ENCODE results near the gene GSTA1.
A peak's percentile ranks its signal among the peaks of the same experiment; 100 is the strongest.
"Not testable (repeated sequence)": the region's sequence is repeated elsewhere in the genome, so short reads cannot be mapped to it uniquely, and the experiment has no call there.

Gene GSTA1

DNA sequence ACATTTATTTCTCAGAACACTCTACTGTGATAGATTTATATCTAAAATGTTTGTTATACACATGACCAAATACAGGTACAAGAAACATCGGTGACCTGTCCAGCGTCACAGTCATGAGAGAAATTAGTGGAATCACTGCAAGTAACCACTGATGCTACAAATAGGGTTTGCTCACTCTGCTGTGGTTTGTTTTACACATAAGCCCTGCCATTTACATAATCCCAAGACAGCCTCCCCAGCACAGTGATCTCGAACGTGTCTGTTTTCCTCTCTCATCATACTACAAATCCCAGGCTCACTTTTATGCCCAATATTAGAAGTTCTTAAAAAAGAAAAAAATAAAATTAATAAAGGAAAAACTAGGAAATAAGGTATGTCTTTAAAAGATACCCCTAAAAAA lies 6.2 kb upstream of the GSTA1 start:
- not testable (repeated sequence) for FAIRE-seq; DNase-seq (ENCODE audit: low spot score)

DNA sequence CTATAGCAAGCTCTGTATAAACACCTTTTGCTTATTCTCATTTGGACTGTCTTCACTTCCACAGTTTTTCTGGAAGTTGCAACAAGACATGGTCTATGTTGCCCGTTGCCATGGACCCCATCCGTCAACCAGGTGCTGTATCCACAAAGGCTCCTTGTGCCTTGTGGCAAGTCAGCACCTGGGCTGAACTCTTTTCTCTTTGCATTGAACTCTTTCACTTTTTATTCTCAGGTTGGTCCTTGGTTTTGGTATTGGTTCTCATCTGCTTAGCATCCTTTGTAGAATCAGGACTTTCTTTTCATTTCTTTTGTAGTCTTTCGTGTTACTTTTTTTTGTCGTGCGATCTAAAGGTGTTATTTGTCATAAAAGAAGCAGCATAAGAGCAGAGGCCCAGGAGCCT lies 5.0 kb upstream of the GSTA1 start:
- FAIRE-seq (no peak), DNase-seq (ENCODE audit: low spot score) (no peak)

DNA sequence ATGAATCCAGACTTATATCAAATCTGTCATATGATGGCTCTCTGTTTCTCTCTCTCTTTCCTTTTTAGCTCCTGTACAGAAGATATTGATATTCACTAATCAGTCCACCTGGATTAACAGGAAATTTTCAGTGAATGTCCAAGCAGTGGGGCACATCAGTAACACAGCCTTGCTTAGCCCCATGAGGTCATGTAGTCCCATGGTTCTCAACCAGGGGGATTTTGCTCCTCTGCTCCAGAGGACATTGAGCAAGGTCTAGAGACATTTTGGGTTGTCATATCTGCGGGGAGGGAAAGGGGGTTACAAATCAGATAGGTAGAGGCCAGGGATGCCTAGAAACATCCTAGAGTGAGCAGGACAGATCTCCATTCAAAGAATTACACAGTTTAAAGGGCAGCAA lies 810 bp downstream of the GSTA1 start:
- FAIRE-seq (no peak), DNase-seq (ENCODE audit: low spot score) (no peak)

DNA sequence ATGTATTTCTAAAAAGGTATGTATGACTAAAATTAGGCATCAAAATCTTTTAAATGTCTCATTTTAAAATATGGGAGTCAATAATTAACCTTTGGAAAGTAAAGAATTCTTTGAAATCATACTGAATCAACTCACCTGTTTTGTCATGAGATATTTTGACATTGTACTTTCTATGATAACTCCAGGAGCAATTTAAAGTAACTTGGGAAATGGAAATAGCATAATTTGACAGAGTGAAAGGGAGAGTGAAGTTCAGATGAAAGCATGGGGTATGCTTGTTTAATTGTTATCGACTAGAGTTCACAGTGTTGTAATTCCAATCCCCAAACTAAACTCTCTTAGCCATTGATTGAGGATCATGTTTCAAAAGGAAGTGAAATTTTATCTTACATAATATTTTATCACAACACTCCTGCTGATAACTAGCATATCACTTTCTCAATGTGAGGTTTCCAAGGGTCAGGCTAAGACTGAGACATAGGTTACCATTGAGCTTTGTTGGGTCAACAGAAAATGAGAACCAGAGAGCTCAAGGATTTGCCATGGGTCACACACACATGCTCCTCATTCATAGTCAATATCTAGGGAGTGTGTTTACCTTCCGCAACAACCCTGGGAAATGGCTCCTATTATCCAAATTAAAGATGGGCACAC lies 2.3 kb downstream of the GSTA1 start:
- DNase-seq (ENCODE audit: low spot score), result no peak
- FAIRE-seq, result no peak

DNA sequence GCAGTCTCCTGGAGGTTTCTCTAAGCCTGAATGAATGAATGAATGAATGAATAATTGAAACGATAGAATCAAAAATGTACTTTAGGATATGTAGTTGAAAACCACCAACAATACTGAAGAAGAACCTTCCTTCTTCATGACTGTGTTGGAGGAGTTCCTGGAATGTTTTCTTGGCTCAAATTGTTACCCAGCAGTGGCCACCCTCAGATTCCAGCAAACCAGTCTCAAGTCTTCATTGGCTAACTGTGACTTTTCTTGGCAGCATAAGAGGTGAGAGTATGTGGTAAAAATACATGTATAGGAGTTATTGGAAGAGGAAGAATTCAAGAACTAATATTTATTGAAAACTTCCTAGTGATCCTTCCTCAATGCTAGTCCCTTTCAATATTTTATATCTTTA lies 4.3 kb downstream of the GSTA1 start:
- DNase-seq (ENCODE audit: low spot score); FAIRE-seq: not testable (repeated sequence)

DNA sequence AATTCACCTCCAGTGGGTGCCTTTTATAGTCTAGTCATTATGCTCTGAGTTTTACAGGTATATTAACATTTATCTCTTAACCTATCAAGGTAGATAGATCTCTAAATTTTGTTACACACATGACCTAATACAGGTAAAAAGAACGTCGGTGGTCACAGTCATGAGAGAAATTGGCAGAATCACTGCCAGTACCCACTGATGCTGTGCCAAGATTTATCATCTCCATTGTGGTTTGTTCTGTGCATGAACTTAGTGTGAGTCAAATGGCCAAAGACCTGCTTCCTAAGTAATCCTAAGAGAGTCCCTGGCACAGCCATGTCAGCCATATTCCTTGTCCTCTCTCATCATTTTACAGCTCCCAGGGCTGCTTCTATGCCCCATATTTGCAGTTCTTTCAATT lies 9.2 kb downstream of the GSTA1 start:
- not testable (repeated sequence) for DNase-seq (ENCODE audit: low spot score); FAIRE-seq

DNA sequence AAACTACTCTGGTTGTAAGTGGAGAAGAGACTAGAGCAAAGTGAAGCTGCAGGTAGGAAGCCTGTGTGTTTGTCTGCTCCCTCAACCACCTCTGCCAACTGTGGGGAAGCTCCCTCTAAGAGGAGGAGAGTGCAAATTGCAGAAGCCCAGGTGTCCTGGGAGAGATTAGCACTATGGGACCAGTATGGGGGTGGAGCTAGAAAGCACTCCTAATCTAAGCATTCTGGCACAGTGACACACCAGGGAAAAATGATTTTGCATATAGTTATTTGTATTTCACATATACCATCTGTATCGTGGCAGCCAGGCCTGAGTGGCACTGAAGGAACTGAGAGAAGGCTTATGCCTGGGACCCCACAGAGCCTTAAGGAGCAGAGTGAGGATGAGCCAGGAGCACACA lies 12.8 kb downstream of the GSTA1 start:
- DNase-seq (ENCODE audit: low spot score) (no peak), FAIRE-seq (no peak)

DNA sequence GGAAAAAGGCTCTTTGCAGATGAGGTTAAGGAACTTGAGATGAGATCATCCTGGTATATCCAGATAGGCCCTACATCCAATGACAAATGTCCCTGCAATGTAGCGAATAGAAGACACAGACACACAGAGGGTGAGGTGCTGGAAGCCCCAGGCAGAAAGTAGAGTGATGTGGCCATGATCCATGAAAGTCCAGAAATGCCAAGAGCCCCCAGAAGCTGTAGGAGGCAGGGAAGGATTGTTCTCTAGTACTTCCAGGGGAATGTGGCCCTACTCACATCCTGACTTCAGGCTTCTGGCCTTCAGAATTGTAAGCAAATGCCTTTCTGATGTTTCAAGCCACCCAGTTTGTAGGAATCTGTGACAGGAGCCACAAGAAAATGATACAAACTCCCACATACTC lies 14.0 kb downstream of the GSTA1 start:
- not testable (repeated sequence) for FAIRE-seq; DNase-seq (ENCODE audit: low spot score)

DNA sequence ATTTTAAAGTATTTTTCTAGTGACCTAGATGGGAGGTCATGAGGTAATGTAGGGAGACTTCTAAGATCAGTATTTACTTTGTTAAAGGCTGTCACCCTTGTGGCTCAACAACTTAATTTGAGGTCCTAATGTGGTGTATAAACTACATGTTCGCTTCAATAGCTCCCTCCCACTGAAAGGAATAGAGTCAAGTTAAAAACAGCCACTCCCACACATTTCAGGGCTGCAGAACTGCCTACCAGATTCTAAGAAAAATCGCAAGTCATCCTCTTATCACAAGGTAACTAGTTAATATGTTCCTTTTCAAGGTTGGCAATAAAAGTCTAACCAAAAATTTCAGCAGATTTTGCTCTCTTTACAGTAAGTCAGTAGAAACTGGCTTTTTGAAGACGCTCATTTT lies 15.1 kb downstream of the GSTA1 start:
- DNase-seq (ENCODE audit: low spot score) (no peak), FAIRE-seq (no peak)

DNA sequence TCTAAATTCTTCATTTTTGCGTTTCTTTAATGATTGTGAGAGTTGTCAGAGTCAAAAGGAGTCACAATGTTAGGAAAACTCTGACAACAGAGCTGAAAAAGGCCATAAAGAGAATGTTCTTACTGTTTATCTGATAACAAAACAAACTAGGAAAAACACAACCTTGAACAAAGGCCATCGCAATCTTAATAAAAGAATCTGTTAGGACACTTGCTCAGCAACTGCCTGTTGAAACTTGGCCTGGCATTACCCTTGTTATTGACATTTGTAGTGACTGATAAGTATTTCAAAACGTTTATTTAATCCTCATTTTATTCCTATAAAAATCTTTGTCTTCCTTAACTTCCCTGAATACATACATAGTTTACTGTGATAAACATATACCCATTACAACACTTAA lies 15.7 kb downstream of the GSTA1 start:
- DNase-seq (ENCODE audit: low spot score), result no peak
- FAIRE-seq, result no peak

DNA sequence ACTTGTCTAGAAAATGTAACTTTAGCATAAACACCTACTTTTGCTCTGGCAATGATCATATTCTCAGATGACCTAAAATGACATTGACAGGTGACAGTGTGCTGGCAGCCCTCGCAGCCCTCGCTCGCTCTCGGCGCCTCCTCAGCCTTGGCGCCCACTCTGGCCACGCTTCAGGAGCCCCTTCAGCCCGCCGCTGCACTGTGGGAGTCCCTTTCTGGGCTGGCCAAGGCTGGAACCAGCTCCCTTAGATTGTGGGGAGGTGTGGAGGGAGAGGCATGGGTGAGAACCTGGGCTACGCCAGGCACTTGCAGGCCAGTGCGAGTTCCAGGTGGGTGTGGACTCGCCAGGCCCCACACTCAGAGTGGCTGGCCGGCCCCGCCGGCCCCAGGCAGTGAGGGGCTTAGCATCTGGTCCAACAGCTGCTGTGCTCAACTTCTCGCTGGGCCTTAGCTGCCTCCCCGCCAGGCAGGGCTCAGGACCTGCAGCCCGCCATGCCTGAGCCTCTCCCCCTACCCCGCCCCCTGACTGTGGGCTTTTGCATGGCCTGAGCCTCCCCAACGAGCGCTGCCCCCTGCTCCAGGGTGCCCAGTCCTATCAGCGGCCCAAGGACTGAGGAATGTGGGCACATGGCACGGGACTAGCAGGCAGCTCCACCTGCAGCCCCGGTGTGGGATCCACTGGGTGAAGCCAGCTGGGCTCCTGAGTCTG lies 17.2 kb downstream of the GSTA1 start:
- no peak for FAIRE-seq
- DNase-seq (ENCODE audit: low spot score), result no peak

DNA sequence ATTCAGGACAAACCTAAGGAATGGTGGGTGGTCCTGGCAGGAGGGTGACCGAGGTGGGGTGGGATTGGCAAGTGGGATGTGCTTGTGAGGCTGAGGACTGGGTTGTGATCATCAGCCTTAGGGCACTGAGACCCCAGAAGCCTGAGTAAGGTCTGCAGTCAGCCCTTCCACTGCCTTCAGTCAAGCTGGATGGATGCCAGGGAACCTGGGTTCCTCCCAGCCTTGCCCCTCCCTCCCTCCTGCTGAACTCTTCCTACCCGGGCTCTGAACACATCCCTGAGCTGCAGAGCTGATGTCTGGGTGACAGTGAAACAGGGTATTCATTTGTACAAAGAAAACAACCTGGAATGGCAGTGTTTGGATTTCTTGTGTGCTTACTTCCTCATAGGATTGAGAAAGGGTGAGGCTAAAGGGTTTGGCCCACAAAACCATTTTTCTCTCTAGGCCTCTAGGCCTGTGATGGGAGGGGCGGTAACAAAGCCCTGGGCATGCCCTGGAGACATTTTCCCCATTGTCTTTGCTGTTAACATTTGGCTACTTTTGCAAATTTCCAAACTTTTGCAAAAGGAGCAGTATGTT lies 20.8 kb downstream of the GSTA1 start:
- not testable (repeated sequence) for FAIRE-seq

DNA sequence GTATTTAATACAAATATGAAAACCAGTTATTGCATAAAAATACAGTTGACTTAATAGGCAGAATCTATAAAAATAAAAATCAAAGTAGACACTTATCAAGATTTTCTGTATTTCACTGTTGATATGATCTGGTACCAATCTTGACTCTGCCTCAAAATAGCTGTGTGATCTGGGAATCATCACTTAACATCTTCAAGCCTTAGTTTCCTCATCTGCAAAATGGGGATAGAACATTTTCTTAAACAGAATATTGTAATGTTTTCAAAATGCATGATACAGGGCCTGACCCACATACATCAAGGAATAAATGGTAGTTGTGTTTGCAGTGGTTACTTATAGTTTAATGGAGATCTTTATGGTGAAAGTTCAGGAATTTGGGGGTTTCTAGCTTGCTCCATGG lies 21.4 kb downstream of the GSTA1 start:
- DNase-seq (ENCODE audit: low spot score); FAIRE-seq: not testable (repeated sequence)

More for the DNA sequence above, 20.8 kb downstream of the GSTA1 start:
- not testable (repeated sequence) for DNase-seq (ENCODE audit: low spot score)

DNA sequence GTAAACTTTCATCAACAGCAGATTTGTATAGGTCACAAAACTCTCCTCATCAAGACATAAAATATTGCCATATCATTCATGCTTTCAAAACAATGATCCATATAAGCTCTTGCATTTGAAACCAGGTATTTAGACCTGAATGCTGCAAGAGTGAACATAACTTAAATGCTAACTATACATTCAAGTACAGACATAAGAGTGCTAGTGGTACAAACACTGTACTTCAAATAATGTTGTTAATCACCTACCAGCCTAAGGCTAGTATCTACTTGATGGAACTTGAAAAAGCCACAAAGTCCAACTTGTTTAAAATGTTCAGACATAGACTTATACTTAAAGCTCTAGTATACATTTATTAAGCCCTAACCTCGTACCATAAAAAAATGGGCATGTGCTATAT lies 24.4 kb downstream of the GSTA1 start:
- no peak for FAIRE-seq
- no peak for DNase-seq (ENCODE audit: low spot score)

DNA sequence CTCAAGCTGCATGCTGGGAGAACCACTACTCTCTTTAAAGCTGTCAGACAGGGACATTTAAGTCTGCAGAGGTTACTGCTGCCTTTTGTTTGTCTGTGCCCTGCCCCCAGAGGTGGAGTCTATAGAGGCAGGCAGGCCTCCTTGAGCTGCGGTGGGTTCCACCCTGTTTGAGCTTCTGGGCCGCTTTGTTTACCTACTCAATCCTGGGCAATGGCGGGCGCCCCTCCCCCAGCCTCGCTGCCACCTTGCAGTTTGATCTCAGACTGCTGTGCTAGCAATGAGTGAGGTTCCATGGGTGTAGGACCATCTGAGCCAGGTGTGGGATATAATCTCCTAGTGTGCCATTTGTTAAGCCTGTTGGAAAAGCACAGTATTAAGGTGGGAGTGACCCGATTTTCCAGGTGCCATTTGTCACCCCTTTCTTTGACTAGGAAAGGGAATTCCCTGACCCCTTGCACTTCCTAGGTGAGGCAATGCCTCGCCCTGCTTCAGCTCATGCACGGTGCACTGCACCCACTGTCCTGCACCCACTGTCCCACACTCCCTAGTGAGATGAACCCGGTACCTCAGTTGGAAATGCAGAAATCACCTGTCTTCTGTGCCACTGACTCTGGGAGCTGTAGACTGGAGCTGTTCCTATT lies 26.8 kb downstream of the GSTA1 start:
- DNase-seq (ENCODE audit: low spot score); FAIRE-seq: not testable (repeated sequence)

DNA sequence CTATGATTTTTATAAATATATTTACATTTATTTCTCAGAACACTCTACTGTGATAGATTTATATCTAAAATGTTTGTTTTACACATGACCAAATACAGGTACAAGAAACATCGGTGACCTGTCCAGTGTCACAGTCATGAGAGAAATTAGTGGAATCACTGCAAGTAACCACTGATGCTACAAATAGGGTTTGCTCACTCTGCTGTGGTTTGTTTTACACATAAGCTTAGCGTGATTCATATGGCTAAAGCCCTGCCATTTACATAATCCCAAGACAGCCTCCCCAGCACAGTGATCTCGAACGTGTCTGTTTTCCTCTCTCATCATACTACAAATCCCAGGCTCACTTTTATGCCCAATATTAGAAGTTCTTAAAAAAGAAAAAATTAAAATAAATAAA lies 34.2 kb downstream of the GSTA1 start:
- peak; percentile 79 for FAIRE-seq
- not testable (repeated sequence) for DNase-seq (ENCODE audit: low spot score)

DNA sequence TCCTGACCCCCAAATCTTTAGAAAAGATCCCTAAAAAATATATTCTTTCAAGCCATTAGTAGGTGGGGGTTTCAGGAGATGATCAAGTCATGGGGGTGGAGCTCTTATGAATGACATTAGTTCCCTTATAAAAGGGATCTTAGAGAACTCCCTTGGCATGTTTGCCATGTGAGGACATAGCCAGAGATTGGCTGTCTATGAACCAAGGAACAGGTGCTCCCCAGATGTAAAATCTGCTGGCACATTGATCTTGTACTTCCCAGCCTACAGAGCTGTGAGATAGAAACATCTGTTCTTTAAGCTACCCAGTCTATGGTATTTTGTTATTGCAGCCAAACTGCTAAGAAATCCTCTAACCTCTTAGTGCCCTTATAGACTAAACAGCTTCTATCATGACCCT lies 36.0 kb downstream of the GSTA1 start:
- not testable (repeated sequence) for DNase-seq (ENCODE audit: low spot score); FAIRE-seq

DNA sequence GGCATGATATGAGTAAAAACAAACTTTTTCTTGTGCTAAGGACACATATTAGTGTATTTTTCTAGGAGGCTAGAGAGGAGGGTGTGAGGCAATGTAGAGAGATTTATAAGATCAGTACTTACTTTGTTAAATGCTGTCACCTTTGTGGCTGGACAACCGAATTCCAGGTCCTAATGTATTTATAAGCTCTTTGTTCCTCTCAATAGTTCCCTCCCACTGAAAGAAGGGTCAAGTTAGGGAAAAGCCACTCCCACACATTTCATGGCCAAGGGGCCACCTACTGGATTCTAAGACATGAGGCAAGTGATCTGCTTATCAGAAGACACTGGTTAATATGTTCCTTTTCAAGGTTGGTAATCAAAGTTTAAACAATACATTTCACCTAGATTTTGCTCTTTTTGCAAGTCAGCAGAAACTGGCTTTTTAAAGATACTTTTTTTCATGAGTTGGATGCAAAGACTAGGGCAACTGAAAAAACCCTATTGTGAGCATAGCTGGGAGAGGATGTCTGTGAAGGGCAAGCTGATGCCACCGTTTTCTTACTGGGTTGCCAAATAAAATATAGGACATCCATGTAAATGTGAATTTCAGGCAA lies 40.2 kb downstream of the GSTA1 start, which contains the start of gene GSTA2:
TSS of gene GSTA2 (minus strand) at position 154 of the 595 bp plus-strand sequence. CDS start 5,528 bp downstream, outside the sequence.
- FAIRE-seq; DNase-seq (ENCODE audit: low spot score): not testable (repeated sequence)

DNA sequence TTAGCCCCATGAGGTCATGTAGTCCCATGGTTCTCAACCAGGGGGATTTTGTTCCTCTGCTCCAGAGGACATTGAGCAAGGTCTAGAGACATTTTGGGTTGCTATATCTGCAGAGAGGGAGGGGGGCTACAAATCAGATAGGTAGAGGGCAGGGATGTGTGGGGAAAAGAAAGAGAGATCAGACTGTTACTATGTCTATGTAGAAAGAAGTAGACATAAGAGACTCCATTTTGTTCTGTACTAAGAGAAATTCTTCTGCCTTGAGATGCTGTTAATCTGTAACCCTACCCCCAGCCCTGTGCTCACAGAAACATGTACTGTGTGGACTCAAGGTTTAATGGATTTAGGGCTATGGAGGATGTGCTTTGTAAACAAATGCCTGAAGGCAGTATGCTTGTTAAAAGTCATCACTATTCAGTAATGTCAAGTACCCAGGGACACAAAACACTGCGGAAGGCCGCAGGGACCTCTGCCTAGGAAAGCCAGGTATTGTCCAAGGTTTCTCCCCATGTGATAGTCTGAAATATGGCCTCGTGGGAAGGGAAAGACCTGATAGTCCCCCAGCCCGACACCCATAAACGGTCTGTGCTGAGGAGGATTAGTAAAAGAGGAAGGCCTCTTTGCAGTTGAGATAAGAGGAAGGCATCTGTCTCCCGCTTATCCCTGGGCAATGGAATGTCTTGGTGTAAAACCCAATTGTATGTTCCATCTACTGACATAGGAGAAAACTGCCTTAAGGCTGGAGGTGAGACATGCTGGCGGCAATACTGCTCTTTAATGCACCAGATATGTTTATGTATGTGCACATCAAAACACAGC lies 41.7 kb downstream of the GSTA1 start:
- not testable (repeated sequence) for DNase-seq (ENCODE audit: low spot score); FAIRE-seq

DNA sequence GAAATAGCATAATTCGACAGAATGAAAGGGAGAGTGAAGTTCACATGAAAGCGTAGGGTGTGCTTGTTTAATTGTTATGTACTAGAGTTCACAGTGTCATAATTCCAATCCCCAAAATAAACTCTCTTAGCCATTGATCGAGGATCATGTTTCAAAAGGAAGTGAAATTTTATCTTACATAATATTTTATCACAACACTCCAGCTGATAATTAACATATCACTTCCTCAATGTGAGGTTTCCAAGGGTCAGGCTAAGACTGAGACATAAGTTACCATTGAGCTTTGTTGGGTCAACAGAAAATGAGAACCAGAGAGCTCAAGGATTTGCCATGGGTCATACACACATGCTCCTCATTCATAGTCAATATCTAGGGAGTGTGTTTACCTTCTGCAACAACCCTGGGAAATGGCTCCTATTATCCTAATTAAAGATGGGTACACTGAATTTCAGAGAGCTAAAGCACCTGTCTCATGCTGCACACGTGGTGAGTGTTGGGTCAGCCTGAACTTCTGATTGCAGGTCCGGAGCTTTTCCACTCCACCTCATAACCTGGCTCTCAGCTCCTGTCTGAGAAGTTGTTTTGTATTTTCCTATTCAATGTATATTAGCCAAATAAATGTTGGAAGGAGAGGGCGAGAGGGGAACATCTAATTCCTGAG lies 43.4 kb downstream of the GSTA1 start:
- DNase-seq (ENCODE audit: low spot score), result no peak
- FAIRE-seq, result no peak

Measured in RCC 7860 (cell line).